Osteoblast (primary cell): ENCODE data around the gene CRYL1. TPM values are rescaled to one million over a fixed set of nuclear protein-coding genes. Genes with fewer than 3 reads are reported as not detected.
A peak's percentile ranks its signal among the peaks of the same experiment; 100 is the strongest.

Experiments used
- DNase-seq: peaks from one replicate; pipeline ENCODE4 v3.0.0; 2011; ENCODE audit warnings: low spot score, mixed read lengths; ENCODE audit not compliant: insufficient read length; ENCODE audit errors: missing footprints
- H2AFZ ChIP-seq: 2 replicates; pipeline ENCODE4 v1.6.0; 2011; ENCODE audit warnings: mild to moderate bottlenecking, low read length
- H3K27ac ChIP-seq: 2 replicates; pipeline ENCODE4 v1.5.1; 2011; ENCODE audit warnings: mild to moderate bottlenecking, low read depth, low read length, moderate library complexity
- H3K27me3 ChIP-seq: 2 replicates; pipeline ENCODE4 v1.6.0; 2012; ENCODE audit warnings: mild to moderate bottlenecking, control low read depth, inconsistent platforms, low read length, moderate library complexity; ENCODE audit not compliant: insufficient read depth
- H3K36me3 ChIP-seq: 2 replicates; pipeline ENCODE4 v1.5.1; 2011; ENCODE audit warnings: mild to moderate bottlenecking, low read length, control low read depth, moderate library complexity; ENCODE audit not compliant: insufficient read depth
- H3K4me1 ChIP-seq: 2 replicates; pipeline ENCODE4 v1.5.1; 2011; ENCODE audit warnings: mild to moderate bottlenecking, low read length, control low read depth, moderate library complexity; ENCODE audit not compliant: insufficient read depth
- H3K4me2 ChIP-seq: 2 replicates; pipeline ENCODE4 v1.6.0; 2011; ENCODE audit warnings: mild to moderate bottlenecking, low read length; ENCODE audit not compliant: insufficient read depth
- H3K4me3 ChIP-seq: fragments of 200-600 bp; sonication (generic); 3 replicates; pipeline ENCODE4 v1.5.1; 2012; ENCODE audit warnings: mild to moderate bottlenecking, low read length, inconsistent platforms; ENCODE audit not compliant: insufficient read depth
- H3K79me2 ChIP-seq: 2 replicates; pipeline ENCODE4 v1.6.0; 2012; ENCODE audit warnings: mild to moderate bottlenecking, low read length, control low read depth, inconsistent platforms; ENCODE audit not compliant: insufficient read depth
- H3K9me3 ChIP-seq: 2 replicates; pipeline ENCODE4 v1.5.1; 2011; ENCODE audit warnings: low read depth, low read length, control low read depth
- H4K20me1 ChIP-seq: 2 replicates; pipeline ENCODE4 v1.6.0; 2012; ENCODE audit warnings: mild to moderate bottlenecking, low read length, control low read depth; ENCODE audit not compliant: insufficient read depth
- CTCF ChIP-seq: IDR thresholded peaks from 2 replicates; pipeline ENCODE4 v1.5.1; 2011; ENCODE audit warnings: mild to moderate bottlenecking, low read depth, low read length, moderate library complexity; ENCODE audit errors: extremely low read depth
- total RNA-seq: library from RNA; depleted of rRNA; stranded (reverse); fragments of >200 nt; gene quantifications from 2 replicates; pipeline ENCODE4 v1.2.3, GENCODE V29; 2012

CRYL1 gene
- total RNA-seq, 1 donor = 12.7 TPM

DNA sequence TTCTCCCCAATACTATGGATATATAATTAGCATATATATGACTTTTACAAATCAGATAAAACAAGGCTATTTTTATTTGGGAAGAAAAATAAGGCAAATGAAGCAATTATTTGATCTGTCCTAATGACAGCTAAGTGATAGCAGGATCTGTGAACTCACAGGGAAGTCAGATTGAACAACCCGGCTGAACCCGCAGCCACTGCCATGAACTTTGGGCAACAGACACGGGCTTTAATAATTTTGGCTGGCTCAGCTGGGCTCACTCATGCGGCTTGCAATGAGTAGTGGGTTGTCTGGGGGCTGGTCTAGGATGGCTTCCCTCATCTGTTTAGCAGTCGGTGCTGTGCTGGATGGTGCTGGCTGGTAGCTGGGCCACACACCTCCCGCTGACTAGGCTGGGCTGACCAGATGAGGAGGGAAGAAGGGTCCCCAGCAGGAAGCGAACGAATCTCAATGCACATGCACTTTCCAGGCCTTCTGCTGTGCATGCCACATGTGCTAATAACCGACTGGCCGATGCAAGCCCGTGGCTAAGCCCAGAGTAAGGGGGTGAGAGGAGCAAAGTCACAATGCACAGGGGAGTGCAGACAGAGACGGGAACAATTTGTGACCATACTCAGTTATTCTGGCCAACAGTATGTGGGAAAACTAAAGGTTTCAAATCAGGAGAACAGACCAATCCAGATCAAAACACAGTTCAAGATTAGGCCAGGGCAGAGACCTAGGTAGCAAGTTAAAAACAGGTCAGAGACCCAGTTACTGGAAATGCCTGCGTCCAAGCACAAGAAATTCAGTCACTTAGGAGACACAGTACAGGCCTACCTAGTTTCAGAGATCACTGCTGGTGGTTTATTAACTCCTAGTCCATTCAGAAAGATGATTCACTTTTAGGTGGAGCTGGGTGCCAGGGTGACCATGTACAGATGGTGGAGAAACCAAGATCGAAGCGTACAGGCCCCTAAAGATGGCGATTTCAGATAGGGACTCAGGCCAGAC lies 22.3 kb downstream of the CRYL1 start:
- Histone ChIP-seq H3K79me2 (no peaks in the 10 kb centered on the region), H3K9me3 (no peaks in the 10 kb centered on the region), H3K27me3 (no peaks in the 10 kb centered on the region), H3K36me3 (no peaks in the 10 kb centered on the region), H3K4me3 (no peak overlapping the region), H3K4me1 (peaks cover 2% of the 10 kb centered on the region), H3K4me2 (no peak overlapping the region), H2AFZ (no peak overlapping the region), H4K20me1 (no peaks in the 10 kb centered on the region), H3K27ac (no peak overlapping the region)
- DNase-seq = no peak
- no peak for TF ChIP-seq CTCF

GRCh38 chr13:20501592-20501991 lies 24.1 kb downstream of the CRYL1 start:
- Histone ChIP-seq H3K36me3 (no peaks in the 10 kb centered on the region), H4K20me1 (no peaks in the 10 kb centered on the region), H3K79me2 (no peaks in the 10 kb centered on the region), H3K27me3 (no peaks in the 10 kb centered on the region), H3K9me3 (no peaks in the 10 kb centered on the region), H3K27ac (no peak overlapping the region), H3K4me1 (peaks cover 2% of the 10 kb centered on the region), H3K4me2 (no peak overlapping the region), H3K4me3 (no peak overlapping the region), H2AFZ (no peak overlapping the region)
- DNase-seq = no peak
- no peak for TF ChIP-seq CTCF

DNA sequence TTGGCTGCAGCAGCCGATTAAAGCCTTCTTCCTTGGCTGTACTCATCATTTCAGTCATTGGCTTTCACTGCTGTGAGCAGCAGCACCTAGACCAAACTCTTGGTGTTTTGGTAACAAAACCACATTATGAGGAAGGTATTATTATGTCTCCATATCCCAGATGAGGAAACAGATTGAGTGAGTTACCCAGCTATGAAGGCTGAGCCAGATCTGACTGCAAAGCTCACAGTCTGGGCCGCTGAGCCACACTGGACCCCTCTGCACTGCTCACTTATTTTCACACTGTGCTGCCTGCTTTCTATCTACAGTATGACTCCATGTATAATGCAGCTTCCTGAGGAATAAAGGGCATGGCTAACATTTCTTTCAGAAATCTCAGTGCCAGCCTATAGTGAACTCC lies 24.5 kb downstream of the CRYL1 start:
- no peak overlapping the region for H3K4me3 ChIP-seq
- no peak for TF ChIP-seq CTCF
- no peaks in the 10 kb centered on the region for H3K36me3 ChIP-seq
- no peaks in the 10 kb centered on the region for H3K79me2 ChIP-seq
- H3K27me3 ChIP-seq = no peaks in the 10 kb centered on the region
- no peak overlapping the region for H3K4me2 ChIP-seq
- H3K9me3 ChIP-seq = no peaks in the 10 kb centered on the region
- DNase-seq = no peak
- no peak overlapping the region for H3K27ac ChIP-seq
- H2AFZ ChIP-seq = no peak overlapping the region
- H3K4me1 ChIP-seq = peaks cover 2% of the 10 kb centered on the region
- no peaks in the 10 kb centered on the region for H4K20me1 ChIP-seq

DNA sequence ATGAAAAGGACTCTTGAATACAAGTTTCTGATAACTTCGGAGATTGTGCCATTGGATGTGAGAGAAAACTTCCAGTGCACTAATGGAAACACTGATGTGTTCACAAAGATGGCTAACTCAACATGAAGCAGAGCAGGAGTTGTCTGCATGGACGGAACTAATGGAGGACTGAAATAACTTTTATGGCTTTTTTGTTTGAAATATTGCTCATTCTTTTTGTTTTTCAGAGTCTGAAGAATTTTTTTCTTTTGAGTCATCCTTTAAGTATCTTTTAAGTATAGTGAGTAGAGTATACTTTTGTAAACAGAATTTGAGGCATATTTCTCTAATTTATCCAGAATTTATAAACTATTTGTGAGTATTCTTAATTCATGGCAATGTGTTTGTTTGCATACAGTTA lies 25.7 kb downstream of the CRYL1 start:
- no peak for TF ChIP-seq CTCF

More for the DNA sequence above, 25.7 kb downstream of the CRYL1 start:
- no peak overlapping the region for H3K4me3 ChIP-seq
- H3K79me2 ChIP-seq = no peaks in the 10 kb centered on the region
- no peak for DNase-seq
- no peaks in the 10 kb centered on the region for H3K9me3 ChIP-seq
- H3K27ac ChIP-seq = no peak overlapping the region
- no peaks in the 10 kb centered on the region for H3K36me3 ChIP-seq
- no peaks in the 10 kb centered on the region for H3K27me3 ChIP-seq
- peak overlapping the region; percentile 42 for H2AFZ ChIP-seq
- no peaks in the 10 kb centered on the region for H4K20me1 ChIP-seq
- peaks cover 7% of the 10 kb centered on the region for H3K4me1 ChIP-seq
- no peak overlapping the region for H3K4me2 ChIP-seq
